Measurements from ENCODE around the gene RNF34. TPM values are rescaled to one million over a fixed set of nuclear protein-coding genes. Genes with fewer than 3 reads are reported as not detected.

Gene RNF34
- total and polyA plus RNA-seq, 2 of the 13 experiments (the other 11 are each of a cell fraction or from before 2014, with no cell fraction given) = 36.8 to 53.2 TPM

GRCh38 chr12:121399391-121400331 is at the start of gene RNF34 (continued):
- TF ChIP-seq THAP8 (CRISPR knock-in tag; IDR thresholded peaks at IDR 0.05; ENCODE audit: borderline replicate concordance) (no peak), ELK4 (CRISPR knock-in tag; IDR thresholded peaks at IDR 0.05; ENCODE audit: borderline replicate concordance) (no peak), KLF6 (CRISPR knock-in tag; IDR thresholded peaks at IDR 0.05) (peak; percentile 45; the same call in 1 of the 2 replicates), NFAT5 (CRISPR knock-in tag; IDR thresholded peaks at IDR 0.05) (no peak; the same call in 1 of the 2 replicates), ZXDC (CRISPR knock-in tag; IDR thresholded peaks at IDR 0.05) (peak; percentile 58; the same call in 1 of the 2 replicates), ZFP36 (IDR thresholded peaks at IDR 0.05; ENCODE audit: borderline replicate concordance, low read depth, low read length, partially characterized antibody) (no peak), POLR2A (IDR thresholded peaks at IDR 0.05; ENCODE audit: insufficient read depth in 1 of 2, low read depth in 2 of 2, low read length in 2 of 2) (peak; percentile 94 to 98), ZNF30 (CRISPR knock-in tag; IDR thresholded peaks at IDR 0.05) (peak; percentile 74; the same call in 1 of the 2 replicates), MXD1 (CRISPR knock-in tag; IDR thresholded peaks at IDR 0.05) (peak; percentile 77; the same call in 1 of the 2 replicates), DPF2 (CRISPR knock-in tag; IDR thresholded peaks at IDR 0.05; ENCODE audit: borderline replicate concordance, low read depth) (no peak), ZNF10 (CRISPR knock-in tag; IDR thresholded peaks at IDR 0.05; ENCODE audit: borderline replicate concordance, low read depth) (no peak), ZNF576 (CRISPR knock-in tag; IDR thresholded peaks at IDR 0.05) (no peak), ZNF747 (CRISPR knock-in tag; IDR thresholded peaks at IDR 0.05; ENCODE audit: borderline replicate concordance) (0 out of 2 replicates have a peak, but pooled peaks have one; percentile 13)
